ENCODE data around the gene CXCL12.

- no peak for TF ChIP-seq POLR2A (IDR thresholded peaks at IDR 0.05; ENCODE audit: low read depth, low read length)
- TF ChIP-seq CTCF (IDR thresholded peaks at IDR 0.05; ENCODE audit: extremely low read depth in 1 of 2, insufficient read depth in 1 of 2, low read depth in 1 of 2, low read length in 2 of 2): no peak
- TF ChIP-seq EZH2 (IDR thresholded peaks at IDR 0.05; ENCODE audit: borderline replicate concordance, low read depth, low read length, severe bottlenecking): no peak
- TF ChIP-seq GATA2 (IDR thresholded peaks at IDR 0.05; ENCODE audit: insufficient read depth, insufficient read length, low read depth, low read length): no peak
- TF ChIP-seq POLR2AphosphoS5 (IDR thresholded peaks at IDR 0.05; ENCODE audit: insufficient read depth, low read depth, low read length): no peak
- TF ChIP-seq, protein P1, sequence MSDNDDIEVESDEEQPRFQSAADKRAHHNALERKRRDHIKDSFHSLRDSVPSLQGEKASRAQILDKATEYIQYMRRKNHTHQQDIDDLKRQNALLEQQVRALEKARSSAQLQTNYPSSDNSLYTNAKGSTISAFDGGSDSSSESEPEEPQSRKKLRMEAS (IDR thresholded peaks at IDR 0.05; ENCODE audit: insufficient read depth, insufficient read length): no peak
Observed at GRCh38 chr10:44424957-44425356, 40.1 kb upstream of the CXCL12 start.

Data from endothelial cell of umbilical vein (primary cell).